Measurements from ENCODE around the gene PCDHGC3. TPM values are rescaled to one million over a fixed set of nuclear protein-coding genes. Genes with fewer than 3 reads are reported as not detected.
A peak's percentile ranks its signal among the peaks of the same experiment; 100 is the strongest.

PCDHGC3 gene
- total RNA-seq, 2 experiments from 2014 or later, result 27.2 to 59.7 TPM

- Histone ChIP-seq H3K4me2 (ENCODE audit: low read length) (peak overlapping the region; percentile 94), H4K20me1 (ENCODE audit: insufficient read depth, low read length) (no peaks in the 10 kb centered on the region), H2AFZ (ENCODE audit: low read length) (no peak overlapping the region), H3K4me3 (ENCODE audit: low read depth, low read length, poor library complexity, severe bottlenecking) (peak overlapping the region; percentile 65), H3K9me2 (ENCODE audit: insufficient read depth, low read length) (no peaks in the 10 kb centered on the region), H3K4me1 (ENCODE audit: insufficient read depth, low read length, poor library complexity, severe bottlenecking) (peaks cover 100% of the 10 kb centered on the region), H3K36me3 (ENCODE audit: insufficient read depth, low read length) (peaks cover 53% of the 10 kb centered on the region), H3K79me2 (ENCODE audit: insufficient read depth, low read depth, low read length) (peaks cover 15% of the 10 kb centered on the region; the same call in 1 of the 2 replicates), H3K9me3 (ENCODE audit: low read length) (no peaks in the 10 kb centered on the region), H3K27ac (ENCODE audit: low read depth, low read length, poor library complexity, severe bottlenecking) (peak overlapping the region; percentile 99)
- CTCF ChIA-PET (ENCODE audit: unreplicated experiment), result interaction anchor here (1.0 to 9.6 kb wide), 5 partner anchors 15 to 81 kb away, joined by 5 to 138 read pairs (median 6); partner anchors contain the start of genes PCDHGA12 and PCDHGC3
- peak; percentile 26 for DNase-seq (ENCODE audit: low spot score)
- POLR2A ChIA-PET, result interaction anchor here (2.1 to 17.7 kb wide), 4 partner anchors 14 to 34 kb away, joined by 6 to 328 read pairs (median 14); no protein-coding TSS in a partner anchor
- TSS peak; percentile 54 for BruUV-seq (replicated peaks)
- intact Hi-C loops (cut with micrococcal nuclease; ENCODE audit: unreplicated experiment), result loop anchor here (1.0 to 10.0 kb wide), 2 partner anchors 37 to 103 kb away; partner anchors contain the start of genes DIAPH1 and PCDHGC3
- TF ChIP-seq EZH2phosphoT487 (IDR thresholded peaks at IDR 0.05; ENCODE audit: borderline replicate concordance, low read depth, low read length), result no peak
- TF ChIP-seq CTCF (conservative IDR thresholded peaks at IDR 0.05; ENCODE audit: low read length), result no peak
Measured at GRCh38 chr5:141511771-141512325, 36.1 kb downstream of the PCDHGC3 start.

GRCh38 chr5:141512390-141512910 lies 36.7 kb downstream of the PCDHGC3 start:
- Histone ChIP-seq H2AFZ (ENCODE audit: low read length) (peak overlapping the region; percentile 31; the same call in 1 of the 2 replicates), H3K9me2 (ENCODE audit: insufficient read depth, low read length) (no peaks in the 10 kb centered on the region), H3K9me3 (ENCODE audit: low read length) (no peaks in the 10 kb centered on the region), H3K4me2 (ENCODE audit: low read length) (peak overlapping the region; percentile 94), H3K36me3 (ENCODE audit: insufficient read depth, low read length) (peaks cover 59% of the 10 kb centered on the region), H3K4me3 (ENCODE audit: low read depth, low read length, poor library complexity, severe bottlenecking) (peak overlapping the region; percentile 65), H3K79me2 (ENCODE audit: insufficient read depth, low read depth, low read length) (peaks cover 15% of the 10 kb centered on the region; the same call in 1 of the 2 replicates), H3K4me1 (ENCODE audit: insufficient read depth, low read length, poor library complexity, severe bottlenecking) (peaks cover 100% of the 10 kb centered on the region), H3K27ac (ENCODE audit: low read depth, low read length, poor library complexity, severe bottlenecking) (peak overlapping the region; percentile 99), H4K20me1 (ENCODE audit: insufficient read depth, low read length) (no peaks in the 10 kb centered on the region)
- DNase-seq (ENCODE audit: low spot score), result peak; percentile 90
- POLR2A ChIA-PET, result interaction anchor here (0.7 to 17.7 kb wide), 10 partner anchors 7 to 192 kb away, joined by 4 to 328 read pairs (median 6); partner anchors contain the start of genes PCDHGC3 and TAF7
- intact Hi-C loops (cut with micrococcal nuclease; ENCODE audit: unreplicated experiment), result loop anchor here (1.0 to 10.0 kb wide), 2 partner anchors 37 to 102 kb away; partner anchors contain the start of genes DIAPH1 and PCDHGC3
- no TSS peak for BruUV-seq (replicated peaks)
- TF ChIP-seq CTCF (conservative IDR thresholded peaks at IDR 0.05; ENCODE audit: low read length) (peak; percentile 98), EZH2phosphoT487 (IDR thresholded peaks at IDR 0.05; ENCODE audit: borderline replicate concordance, low read depth, low read length) (no peak)
- CTCF ChIA-PET (ENCODE audit: unreplicated experiment), result interaction anchor here (0.6 to 9.6 kb wide), 5 partner anchors 14 to 86 kb away, joined by 3 to 138 read pairs (median 6); partner anchors contain the start of genes PCDHGA12 and PCDHGC3
